Measurements from ENCODE around the gene STPG2. TPM values are rescaled to one million over a fixed set of nuclear protein-coding genes. Genes with fewer than 3 reads are reported as not detected.

Gene STPG2
- total and polyA plus RNA-seq, 10 of the 15 experiments (the other 5 are each of a cell fraction or from before 2014, with no cell fraction given): 0.13 to 0.24 TPM; not detected in 8

DNA sequence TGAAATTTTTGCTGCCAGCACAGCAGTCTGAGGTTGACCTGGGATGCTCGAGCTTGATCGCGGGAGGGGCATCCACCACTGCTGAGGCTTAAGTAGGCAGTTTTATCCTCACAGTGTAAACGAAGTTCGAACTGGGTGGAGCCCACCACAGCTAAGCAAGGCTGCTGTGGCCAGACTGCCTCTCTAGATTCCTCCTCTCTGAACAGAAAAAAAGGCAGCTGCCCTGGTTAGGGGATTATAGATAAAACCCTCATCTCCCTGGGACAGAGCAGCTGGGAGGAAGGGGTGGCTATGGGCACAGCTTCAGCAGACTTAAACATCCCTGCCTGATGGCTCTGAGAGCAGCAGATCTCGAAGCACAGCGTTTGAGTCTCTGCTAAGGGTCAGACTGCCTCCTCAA, 314.6 kb downstream of the STPG2 start:
- ATAC-seq (no peak), DNase-seq (ENCODE audit: low read depth, low spot score) (no peak), FAIRE-seq (no peak)
- no peak overlapping the region for H3K27ac ChIP-seq (ENCODE audit: control insufficient read depth, insufficient read depth)
- 19% methylated on average over 7 of the region's 7 CpGs for WGBS (ENCODE audit: insufficient coverage, insufficient replicate concordance, low lambda C conversion rate, missing lambda C conversion rate)
- no peaks in the 10 kb centered on the region for H3K4me1 ChIP-seq (ENCODE audit: control insufficient read depth, insufficient read depth, low read length)
- H3K36me3 ChIP-seq (ENCODE audit: control insufficient read depth in 2 of 2, insufficient read depth in 2 of 2, low read length in 1 of 2): no peaks in the 10 kb centered on the region
- H4K20me1 ChIP-seq (ENCODE audit: control insufficient read depth, insufficient read depth): no peaks in the 10 kb centered on the region
- ChIA-PET RAD21 (ENCODE audit: unreplicated experiment) (no interaction called here), SMC1A (ENCODE audit: uncharacterized antibody, unreplicated experiment) (no interaction called here), CTCF (no interaction called here), POLR2A (no interaction called here)
- H3K79me2 ChIP-seq (ENCODE audit: control insufficient read depth, insufficient read depth, low read length): no peaks in the 10 kb centered on the region
- TF ChIP-seq RBBP5 (conservative IDR thresholded peaks at IDR 0.05) (no peak), HSF1 (IDR thresholded peaks at IDR 0.05; ENCODE audit: low read depth, low read length) (no peak), EZH2 (IDR thresholded peaks at IDR 0.05; ENCODE audit: borderline replicate concordance, control insufficient read depth, low read depth, low read length) (no peak), CBFB (IDR thresholded peaks at IDR 0.05; ENCODE audit: low read depth) (no peak), RELA (IDR thresholded peaks at IDR 0.05; ENCODE audit: borderline replicate concordance, partially characterized antibody) (no peak), SUPT20H (IDR thresholded peaks at IDR 0.05; ENCODE audit: borderline replicate concordance, control insufficient read depth, low read depth, low read length) (no peak), TCF12 (IDR thresholded peaks at IDR 0.05; ENCODE audit: low read depth, low read length) (no peak), KLF5 (IDR thresholded peaks at IDR 0.05; ENCODE audit: partially characterized antibody) (no peak), IRF3 (IDR thresholded peaks at IDR 0.05) (no peak), SMARCA5 (IDR thresholded peaks at IDR 0.05) (no peak), ZNF24 (IDR thresholded peaks at IDR 0.05) (no peak), CREM (IDR thresholded peaks at IDR 0.05; ENCODE audit: low read depth) (no peak), SMAD1 (IDR thresholded peaks at IDR 0.05; ENCODE audit: low read depth, partially characterized antibody) (no peak), NRF1 (conservative IDR thresholded peaks at IDR 0.05; ENCODE audit: low read depth, low read length) (no peak)
- H3K4me3 ChIP-seq: no peak overlapping the region
- intact Hi-C loops (cut with micrococcal nuclease; ENCODE audit: unreplicated experiment) (no loop called here), in situ Hi-C loops (cut with MboI) (no loop called here)
- no peak overlapping the region for H3K4me2 ChIP-seq (ENCODE audit: control insufficient read depth, insufficient read depth)
- H3K9ac ChIP-seq (ENCODE audit: control insufficient read depth, insufficient read depth, low read length): no peak overlapping the region
- BruUV-seq (replicated peaks): no TSS peak
- H3K9me3 ChIP-seq (replicated peaks; ENCODE audit: control insufficient read depth, insufficient read depth, low read length): no peaks in the 10 kb centered on the region
- no peak overlapping the region for H2AFZ ChIP-seq (ENCODE audit: control insufficient read depth, low read depth, low read length)
- H3K27me3 ChIP-seq (replicated peaks in 1 of 2; ENCODE audit: control insufficient read depth in 2 of 2, insufficient read depth in 2 of 2, low read length in 1 of 2): no peaks in the 10 kb centered on the region
